IPS-11a (cell line): ENCODE results near the gene CABYR.
"Not testable (repeated sequence)": the region's sequence is repeated elsewhere in the genome, so short reads cannot be mapped to it uniquely, and the experiment has no call there.

ENCODE experiments used
- H3K4me3 ChIP-seq: one replicate; pipeline ENCODE4 v1.5.1; 2013; ENCODE audit warnings: low read depth, low read length, control low read depth

The CABYR gene

GRCh38 chr18:24127735-24128134 lies 11.1 kb upstream of the CABYR start:
- no peak overlapping the region for H3K4me3 ChIP-seq

- no peak overlapping the region for H3K4me3 ChIP-seq
Observed at GRCh38 chr18:24128700-24129099, 10.2 kb upstream of the CABYR start.

DNA sequence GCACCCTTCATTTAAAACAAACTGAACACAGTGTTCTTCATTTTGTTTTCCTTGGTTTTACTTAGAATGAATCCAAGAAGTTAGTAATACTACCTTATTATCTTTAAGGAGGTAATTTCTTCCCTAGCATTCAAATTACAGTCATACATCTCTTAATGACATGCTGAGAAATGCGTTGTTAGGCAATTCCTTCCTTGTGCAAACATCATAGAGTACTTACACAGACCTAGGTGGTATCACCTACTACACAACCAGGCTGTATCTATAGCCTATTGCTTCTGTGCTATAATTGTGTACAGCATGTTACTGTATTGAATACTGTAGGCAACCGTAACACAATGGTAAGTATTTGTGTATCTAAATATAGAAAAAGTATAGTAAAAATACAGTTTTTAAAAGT lies 8.4 kb upstream of the CABYR start:
- no peak overlapping the region for H3K4me3 ChIP-seq

DNA sequence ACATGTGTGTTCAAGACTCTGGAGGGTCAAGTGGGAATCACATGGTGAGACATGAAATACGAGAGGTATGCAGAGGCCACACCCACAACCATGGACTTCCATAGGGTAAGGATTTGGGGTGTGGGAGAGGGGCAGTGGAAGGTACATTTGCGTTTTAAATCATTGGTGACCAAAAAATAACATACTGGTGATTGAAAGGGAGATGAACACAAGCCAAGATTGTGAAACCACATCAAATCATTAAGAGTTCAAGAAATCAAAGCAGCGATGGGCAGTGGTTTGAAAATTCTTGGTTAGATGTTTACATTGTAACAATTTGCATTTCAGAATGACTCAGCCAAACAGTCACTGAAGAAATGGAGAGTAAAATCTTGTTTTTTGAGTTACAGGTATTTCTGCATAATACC lies 1.9 kb upstream of the CABYR start:
- H3K4me3 ChIP-seq: no peak overlapping the region

DNA sequence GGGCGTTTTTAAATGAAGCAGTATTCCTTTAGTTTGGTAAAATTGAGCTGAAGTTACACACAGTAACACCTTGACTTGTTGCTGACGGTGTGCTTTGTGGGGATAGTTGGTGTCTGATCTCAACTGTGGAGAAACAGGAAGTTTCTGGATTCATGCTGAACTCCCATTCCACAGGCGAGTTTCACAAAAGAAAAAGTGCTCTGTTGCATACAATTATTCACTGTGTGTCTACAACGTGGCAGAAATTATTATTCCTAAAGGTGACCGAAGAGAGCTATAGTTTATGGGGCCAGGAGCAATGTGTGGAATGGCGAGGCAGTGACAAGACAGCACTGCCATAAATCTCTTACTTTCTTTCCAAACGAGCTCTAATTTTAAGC lies 463 bp upstream of the CABYR start:
- no peak overlapping the region for H3K4me3 ChIP-seq

GRCh38 chr18:24140697-24141096 lies 1.8 kb downstream of the CABYR start:
- no peak overlapping the region for H3K4me3 ChIP-seq

GRCh38 chr18:24142376-24142775 lies 3.5 kb downstream of the CABYR start:
- H3K4me3 ChIP-seq: no peak overlapping the region

DNA sequence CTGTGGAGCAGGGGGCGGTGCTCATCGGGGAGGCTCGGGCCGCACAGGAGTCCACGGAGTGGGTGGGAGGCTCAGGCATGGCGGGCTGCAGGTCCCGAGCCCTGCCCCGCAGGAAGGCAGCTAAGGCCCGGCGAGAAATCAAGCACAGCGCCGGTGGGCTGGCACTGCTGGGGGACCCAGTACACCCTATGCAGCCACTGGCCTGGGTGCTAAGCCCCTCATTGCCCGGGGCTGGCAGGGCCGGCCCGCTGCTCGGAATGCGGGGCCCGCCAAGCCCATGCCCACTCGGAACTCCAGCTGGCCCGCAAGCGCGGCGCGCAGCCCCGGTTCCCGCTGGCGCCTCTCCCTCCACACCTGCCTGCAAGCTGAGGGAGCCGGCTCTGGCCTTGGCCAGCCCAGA lies 10.7 kb downstream of the CABYR start:
- not testable (repeated sequence) for H3K4me3 ChIP-seq

DNA sequence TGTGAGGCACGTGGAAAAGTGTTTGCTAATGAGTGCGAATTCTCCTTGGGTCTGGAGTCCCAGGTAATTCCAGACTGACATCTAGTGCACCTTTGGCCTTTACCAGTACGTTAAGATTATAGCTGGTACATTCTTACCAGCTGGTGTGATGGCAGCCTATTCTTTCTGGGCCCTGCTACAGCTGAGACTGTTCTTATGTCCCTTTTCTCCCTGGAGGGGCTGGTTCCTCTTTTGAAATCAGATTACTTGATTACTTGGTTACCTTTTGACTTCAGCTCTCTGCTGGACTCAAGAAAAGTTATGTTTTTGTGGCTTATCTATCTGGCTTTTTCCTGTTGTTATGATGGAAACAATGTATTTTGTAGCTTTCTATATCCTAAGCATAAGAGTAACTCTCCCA lies 14.5 kb downstream of the CABYR start:
- no peak overlapping the region for H3K4me3 ChIP-seq

DNA sequence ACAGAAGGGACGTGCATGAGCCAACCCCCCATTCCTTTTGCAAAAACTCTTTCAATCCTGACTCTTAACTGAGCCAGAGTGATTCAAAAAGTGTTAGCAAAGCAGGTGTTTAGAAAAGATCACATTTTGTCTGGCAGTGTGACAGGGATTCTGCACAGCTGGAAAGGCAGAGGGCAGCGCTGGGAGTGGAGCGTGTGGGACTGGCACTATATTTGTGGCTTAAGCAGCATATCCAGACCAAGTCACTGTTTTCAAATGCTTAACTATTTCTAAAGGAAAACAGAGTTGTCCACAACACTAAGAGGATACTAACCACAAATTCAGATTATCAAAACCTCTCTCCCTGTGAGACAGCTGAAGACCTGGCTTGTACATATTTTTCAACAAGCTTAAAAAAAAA lies 19.0 kb downstream of the CABYR start:
- no peak overlapping the region for H3K4me3 ChIP-seq

DNA sequence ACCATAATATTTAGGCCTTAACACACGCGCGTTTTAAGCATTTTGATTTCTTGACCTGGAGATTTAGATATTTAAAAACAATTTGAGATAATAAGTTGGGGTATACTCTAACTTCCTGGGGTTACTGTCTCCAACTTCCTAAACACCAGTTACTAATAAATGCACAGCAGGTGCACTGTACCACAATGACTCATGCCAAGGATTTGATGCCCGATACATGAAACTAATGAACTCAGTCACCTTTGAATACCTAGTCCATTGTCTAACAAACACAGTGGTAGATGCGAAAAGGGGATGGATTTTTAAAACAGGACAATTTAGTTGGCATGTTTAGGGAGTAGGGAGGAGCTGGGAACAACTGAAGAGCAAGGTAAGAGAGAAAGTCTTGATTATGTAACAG lies 21.2 kb downstream of the CABYR start:
- no peak overlapping the region for H3K4me3 ChIP-seq

DNA sequence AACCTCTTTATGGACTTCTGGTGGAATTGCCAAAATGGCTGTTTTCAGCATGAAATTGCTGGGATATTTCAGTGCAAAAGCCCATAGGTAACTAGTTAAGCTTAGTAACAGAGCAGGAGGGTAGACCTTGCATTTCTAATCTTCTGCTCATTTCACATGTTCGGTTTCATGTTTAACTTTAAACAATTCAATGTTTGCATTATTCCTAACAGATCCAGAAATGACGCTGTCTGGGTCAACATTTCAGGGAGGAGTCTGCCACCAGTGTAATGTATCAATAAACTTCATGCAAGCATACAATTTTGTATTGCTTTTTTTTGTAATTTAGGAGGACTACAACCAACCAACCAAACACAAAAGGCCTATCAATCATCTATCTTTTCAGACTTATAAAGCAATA lies 22.4 kb downstream of the CABYR start:
- no peak overlapping the region for H3K4me3 ChIP-seq

GRCh38 chr18:24168496-24168895 lies 29.6 kb downstream of the CABYR start:
- no peak overlapping the region for H3K4me3 ChIP-seq

GRCh38 chr18:24170360-24170759 lies 31.5 kb downstream of the CABYR start:
- H3K4me3 ChIP-seq: no peak overlapping the region

DNA sequence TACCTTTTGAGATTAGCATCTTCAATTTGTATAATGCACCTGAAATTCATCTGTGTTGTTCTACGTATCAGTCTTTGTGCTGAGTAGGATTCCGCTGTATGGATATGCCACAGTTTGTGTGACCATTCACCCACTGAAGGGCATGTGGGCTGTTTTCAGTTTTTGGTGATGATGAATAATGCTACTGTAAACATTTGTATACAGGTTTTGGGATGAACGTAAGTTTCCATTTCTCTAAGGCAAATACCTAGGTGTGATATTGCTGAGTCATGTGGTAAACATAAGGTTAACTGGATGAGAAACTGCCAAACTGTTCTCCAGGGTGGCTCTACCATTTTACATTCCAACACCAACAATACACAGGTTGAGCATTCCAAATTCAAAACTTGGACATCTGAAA lies 35.1 kb downstream of the CABYR start:
- H3K4me3 ChIP-seq: no peak overlapping the region

DNA sequence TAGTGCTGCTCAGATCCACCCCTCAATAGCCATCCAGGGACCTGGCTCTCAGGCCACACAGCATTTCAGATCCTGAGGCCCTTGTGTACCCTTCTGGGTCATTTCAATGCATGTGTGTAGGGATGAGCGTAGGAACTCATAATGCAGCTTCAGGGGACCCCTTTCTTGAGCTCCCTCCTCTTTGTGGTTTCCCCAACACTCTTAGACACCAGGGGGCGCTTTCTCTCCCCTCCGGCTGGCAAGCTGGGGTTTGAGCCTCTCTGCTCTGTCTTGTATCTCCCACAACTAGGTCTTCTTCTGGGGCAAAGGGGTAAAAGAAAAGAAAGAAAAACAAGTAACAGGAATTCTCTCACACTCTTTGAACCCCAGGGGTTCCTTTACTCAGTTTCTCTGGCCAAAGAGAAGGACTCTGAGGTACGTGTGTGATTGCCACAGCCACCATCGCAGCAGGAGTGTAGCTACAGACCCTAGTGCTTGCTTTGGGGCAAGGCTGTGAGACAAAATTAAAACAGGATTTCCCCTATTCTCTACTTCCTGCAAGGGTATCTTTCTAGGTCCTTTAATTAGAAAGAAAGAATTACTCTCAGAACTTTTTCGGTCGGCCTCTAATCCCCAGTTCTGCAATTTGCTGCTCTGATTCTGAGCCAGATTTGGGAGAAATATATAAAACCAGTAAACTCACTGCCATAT lies 38.0 kb downstream of the CABYR start:
- no peak overlapping the region for H3K4me3 ChIP-seq

- H3K4me3 ChIP-seq: no peak overlapping the region
Observed at GRCh38 chr18:24177499-24178133, 38.8 kb downstream of the CABYR start.

DNA sequence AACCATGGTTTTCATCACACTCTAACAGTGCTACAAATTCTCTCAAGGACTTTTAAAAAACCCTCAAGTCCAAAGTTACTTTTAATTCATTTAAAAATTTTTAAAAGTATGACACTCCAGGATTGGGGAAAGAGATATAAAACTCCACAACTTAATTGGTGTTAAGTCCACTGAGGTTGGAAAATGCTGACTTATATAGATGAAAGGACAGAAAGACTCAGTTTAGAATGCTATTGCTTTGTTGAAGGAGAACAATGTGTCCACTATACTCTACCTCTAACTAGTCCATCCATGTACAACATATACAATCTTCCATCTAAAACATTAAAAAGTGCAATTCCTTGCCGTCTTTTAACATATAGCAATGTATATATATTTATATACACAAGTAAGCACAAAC lies 41.2 kb downstream of the CABYR start:
- H3K4me3 ChIP-seq: no peak overlapping the region

GRCh38 chr18:24181806-24182205 lies 42.9 kb downstream of the CABYR start:
- H3K4me3 ChIP-seq: no peak overlapping the region

DNA sequence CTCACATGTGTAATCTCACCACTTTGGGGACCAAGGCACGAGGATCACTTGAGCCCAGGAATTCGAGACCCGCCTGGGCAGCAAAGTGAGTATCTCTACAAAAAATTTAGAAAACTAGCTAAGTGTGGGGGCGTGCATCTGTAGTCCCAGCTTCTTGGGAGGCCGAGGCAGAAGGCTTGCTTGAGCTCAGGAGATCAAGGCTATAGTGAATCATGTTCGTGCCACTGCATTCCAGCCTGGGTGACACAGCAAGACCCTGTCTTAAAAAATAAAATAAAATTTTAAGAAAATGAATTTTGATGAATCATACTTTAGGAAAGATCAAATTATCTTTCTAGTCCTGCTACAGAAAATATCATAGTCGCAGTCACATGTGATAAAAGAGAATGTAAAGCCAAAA lies 46.9 kb downstream of the CABYR start:
- no peak overlapping the region for H3K4me3 ChIP-seq

DNA sequence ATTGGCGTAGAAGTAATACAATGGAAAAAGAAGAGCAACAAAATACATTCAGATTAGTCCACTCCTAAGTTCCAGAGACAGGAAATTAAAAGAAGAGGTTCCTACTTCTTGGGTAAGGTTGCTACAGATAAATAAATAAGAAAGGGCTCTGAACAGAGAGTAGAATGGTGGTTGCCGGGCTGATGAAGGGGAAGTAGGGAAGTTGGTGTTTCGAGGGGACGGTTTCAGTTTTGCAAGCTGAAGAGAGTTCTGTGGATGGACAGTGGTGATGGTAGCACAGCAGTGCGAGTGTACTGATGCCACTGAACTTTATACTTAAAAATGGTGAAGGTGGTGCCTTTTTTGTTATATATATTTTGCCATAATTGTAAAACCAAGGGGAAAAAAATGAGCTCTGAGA lies 48.2 kb downstream of the CABYR start:
- no peak overlapping the region for H3K4me3 ChIP-seq

GRCh38 chr18:24187689-24188088 lies 48.8 kb downstream of the CABYR start:
- H3K4me3 ChIP-seq: no peak overlapping the region

DNA sequence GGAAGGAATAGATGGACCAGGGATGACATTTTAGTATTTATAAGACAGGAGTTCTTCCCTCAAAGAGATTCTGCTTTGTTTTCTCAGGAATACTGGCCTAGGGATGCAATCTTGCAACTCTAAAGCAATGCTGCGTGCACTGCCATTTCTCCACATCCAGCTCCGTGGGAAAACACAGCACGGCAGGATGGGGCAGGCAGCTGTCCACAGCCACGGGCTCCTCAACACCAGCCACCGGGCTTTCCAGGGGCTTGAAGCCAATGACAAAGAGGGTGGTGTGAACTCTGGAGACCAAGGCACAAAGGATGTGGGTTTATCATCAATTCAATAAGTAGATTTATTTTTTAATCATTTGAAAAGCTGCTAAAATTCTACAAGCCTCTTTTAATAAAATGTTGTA lies 49.3 kb downstream of the CABYR start:
- H3K4me3 ChIP-seq: no peak overlapping the region
